ENCODE results near the gene BLOC1S2.
A peak's percentile ranks its signal among the peaks of the same experiment; 100 is the strongest.
"Not testable (repeated sequence)": the region's sequence is repeated elsewhere in the genome, so short reads cannot be mapped to it uniquely, and the experiment has no call there.

BLOC1S2 gene

DNA sequence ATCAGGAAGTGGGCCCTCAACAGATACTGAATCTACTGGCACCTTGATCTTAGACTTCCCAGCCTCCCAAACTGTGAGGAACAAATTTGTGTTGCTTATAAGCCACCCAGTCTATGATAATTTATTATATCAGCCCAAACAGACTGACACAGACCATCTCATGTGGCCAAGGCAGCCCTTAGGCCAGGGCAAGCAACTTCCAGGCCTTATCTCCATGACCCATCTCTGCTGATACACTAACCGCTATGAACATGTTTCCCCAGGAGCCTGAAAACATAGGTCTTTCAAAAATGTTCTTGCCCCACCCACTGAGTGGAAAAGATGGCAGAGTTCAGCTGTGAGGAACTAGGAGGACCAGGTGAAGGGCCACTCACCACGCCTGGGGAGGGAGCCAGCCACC is 3.2 kb upstream of the BLOC1S2 start:
- no peak for DNase-seq (ENCODE audit: low read depth)

DNA sequence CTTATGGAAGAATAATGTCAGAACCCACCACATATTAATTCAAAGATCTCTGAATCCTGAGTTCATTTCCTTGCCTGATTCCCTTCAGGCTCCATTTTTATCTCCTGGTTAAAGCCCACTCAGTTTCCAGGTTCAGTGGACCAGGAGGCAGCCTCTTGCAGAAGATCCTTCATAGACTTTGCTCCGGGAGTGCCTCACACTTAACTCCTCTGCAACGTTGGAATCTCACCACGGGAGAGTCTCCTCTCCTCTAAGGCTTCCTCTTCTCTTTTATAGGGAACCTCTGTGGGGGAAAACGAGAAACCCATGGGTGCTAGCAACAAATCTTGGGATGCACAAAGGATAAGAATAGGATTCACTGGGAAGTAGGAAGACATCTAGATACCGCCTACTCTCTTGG is 1.7 kb upstream of the BLOC1S2 start:
- DNase-seq (ENCODE audit: low read depth), result no peak

DNA sequence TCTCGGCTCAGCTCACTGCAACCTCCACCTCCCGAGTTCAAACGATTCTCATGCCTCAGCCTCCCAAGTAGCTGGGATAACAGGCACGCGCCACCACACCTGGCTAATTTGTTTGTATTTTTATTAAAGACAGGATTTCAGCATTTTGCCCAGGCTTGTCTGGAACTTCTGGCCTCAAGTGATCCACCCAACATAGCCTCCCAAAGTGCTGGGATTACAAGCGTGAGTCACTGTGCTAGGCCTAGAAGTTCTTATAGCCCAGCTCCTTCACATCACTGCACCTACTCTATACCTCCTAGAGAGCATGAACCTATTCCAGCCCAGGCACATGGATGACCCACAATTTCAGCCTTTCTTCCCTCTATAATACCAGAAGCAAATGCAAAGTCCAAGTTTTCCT is 1.3 kb upstream of the BLOC1S2 start:
- DNase-seq (ENCODE audit: low read depth), result no peak

DNA sequence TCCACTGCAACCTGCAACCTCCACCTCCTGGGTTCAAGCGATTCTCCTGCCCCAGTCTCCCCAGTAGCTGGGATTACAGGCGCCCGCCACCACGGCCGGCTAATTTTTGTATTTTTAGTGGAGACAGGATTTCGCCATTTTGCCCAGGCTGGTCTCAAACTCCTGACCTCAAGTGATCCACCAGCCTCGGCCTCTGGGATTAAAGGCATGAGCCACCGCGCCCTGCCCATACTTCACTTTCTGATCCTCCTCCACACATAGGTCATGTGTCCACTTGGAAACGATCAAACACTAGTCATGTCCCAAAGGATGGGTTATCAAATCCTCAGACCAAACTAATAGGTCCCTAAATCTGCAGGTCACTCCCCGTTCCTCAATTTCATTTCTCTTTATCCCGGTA is 1.2 kb downstream of the BLOC1S2 start:
- not testable (repeated sequence) for DNase-seq (ENCODE audit: low read depth)

DNA sequence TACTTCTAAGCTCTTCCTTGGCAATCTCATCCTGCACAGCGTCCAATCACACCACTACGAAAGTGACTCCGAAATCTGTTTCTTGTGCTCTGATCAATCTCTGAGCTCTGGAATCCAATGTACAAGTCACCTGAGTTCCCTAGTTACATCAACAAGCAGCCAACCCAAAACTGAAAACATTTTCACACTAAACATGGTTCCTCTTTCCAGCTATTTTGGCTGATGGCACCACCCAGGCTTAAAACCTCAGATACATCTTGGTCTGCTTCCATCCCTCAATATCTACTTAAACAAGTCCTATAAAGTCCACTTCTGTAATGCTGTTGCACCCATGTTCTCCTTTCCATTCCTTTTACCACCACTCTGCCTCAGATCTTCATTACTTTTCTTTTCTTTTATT is 3.6 kb downstream of the BLOC1S2 start:
- DNase-seq (ENCODE audit: low read depth), result no peak

DNA sequence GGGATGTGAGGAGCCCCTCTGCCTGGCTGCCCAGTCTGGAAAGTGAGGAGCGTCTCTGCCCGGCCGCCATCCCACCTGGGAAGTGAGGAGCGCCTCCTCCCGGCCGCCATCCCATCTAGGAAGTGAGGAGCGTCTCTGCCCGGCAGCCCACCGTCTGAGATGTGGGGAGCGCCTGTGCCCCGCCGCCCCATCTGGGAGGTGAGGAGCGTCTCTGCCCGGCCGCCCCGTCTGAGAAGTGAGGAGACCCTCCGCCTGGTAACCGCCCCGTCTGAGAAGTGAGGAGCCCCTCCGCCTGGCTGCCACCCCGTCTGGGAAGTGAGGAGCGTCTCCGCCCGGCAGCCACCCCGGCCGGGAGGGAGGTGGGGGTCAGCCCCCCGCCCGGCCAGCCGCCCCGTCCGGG is 9.5 kb downstream of the BLOC1S2 start:
- not testable (repeated sequence) for DNase-seq (ENCODE audit: low read depth)

DNA sequence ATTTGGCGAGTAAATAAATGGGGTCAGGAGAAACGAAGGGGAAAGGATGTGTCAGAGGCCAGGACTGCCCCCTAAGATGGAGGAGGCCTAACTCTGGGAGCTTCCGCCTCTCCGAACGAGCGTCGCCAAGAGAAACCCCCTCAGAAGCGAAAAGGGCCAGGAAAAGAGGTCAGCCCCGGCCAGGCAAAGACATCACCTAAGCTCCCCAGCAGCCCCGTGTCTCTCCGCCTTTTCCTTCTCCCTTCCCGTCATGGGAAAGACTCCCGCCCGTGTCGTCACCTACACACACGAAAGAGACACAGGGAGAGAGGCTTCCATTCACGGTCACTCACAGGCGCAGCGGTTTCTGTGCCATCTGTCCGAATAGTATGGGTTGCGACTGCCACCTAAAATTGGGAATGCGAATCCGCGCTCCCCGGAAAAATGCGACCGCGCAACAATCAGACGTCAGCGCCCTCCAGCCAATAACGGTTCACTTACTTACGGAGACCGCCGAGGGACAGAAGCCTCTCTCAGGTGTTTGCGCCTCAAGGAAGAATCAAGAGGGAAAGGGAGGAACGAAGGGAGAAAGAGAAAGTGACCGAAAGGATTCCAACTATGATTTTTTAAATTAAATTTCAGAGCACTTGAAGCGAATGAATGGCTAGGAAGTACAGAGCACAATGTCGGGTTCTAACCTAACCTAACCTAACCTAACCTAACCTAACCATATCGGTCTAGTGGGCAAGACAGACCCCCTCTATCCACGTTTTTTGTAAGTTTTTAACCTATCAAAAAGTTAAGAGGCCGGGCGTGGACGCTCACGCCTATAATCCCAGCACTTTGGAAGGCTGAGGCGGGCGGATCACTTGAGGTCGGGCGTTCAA is 19.0 kb downstream of the BLOC1S2 start, which contains the start of gene CWF19L1:
Gene CWF19L1 (minus strand): TSS at position 400 of the 866 bp plus-strand sequence. CDS start 45 bp downstream, at position 355.
- peak; percentile 51 for DNase-seq (ENCODE audit: low read depth)

DNA sequence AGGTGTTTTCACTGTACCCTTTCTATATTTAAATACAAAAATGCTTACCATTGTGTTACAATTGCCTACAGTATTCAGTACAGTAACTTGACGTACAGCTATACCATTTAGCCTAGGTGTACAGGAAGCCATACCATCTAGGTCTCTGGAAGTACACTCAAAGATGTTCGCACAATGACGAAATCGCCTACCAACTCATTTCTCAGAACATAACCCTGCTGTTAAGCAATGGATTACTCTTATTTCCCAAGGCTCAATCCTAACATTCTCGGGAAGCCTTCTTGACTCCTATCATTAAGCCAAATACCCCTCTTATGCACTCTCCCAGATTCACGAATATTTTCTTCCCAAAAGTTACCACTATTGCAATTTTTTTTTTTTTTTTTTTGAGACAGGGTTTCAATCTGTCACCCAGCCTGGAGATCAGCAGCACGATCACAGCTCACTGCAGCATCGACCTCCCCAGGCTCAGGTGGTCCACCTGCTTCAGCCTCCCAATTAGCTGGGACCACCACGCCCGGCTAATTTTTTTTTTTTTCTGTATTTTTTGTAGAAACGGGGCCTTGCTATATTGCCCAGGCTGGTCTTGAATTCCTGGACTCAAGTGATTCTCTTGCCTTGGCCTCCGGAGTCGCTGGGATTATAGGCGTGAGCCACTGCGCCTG is 20.5 kb downstream of the BLOC1S2 start:
- DNase-seq (ENCODE audit: low read depth), result no peak

DNA sequence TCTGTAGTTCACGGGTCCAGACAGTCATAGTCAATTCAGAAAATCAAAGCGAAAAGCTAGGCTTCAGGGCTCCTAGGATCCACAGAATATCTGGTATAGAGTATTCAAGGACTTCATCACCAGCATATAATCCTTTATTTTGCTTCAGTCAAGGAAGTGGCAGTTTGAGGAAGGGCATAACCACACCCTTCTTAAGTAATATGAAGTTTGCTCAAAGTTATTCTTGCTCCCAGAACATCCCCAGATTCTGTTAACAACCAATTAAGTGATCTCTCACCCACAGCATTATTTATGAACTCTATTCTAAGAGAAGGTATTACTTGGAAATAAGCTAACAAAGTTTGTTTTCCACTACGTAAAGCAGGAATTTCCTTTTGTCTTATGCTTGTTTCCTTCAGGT is 32.3 kb downstream of the BLOC1S2 start:
- no peak for DNase-seq (ENCODE audit: low read depth)

DNA sequence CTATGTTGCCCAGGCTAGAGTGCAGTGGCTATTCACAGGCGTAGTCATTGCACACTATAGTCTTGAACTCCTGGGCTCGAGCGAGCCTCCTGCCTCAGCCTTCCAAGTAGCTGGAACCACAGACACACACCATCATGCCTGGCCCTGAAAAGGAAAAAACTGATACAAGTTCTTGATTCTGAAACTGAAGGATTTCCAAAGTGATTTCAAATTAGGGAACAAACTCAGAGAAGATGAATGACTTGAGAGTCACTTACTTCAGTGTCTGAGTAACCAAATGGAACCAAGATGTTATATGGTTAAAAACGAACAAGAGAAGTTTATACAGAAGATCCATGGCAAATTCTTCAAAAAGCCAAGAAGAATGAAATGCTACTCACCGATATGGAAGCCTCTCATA is 33.4 kb downstream of the BLOC1S2 start:
- DNase-seq (ENCODE audit: low read depth), result no peak

DNA sequence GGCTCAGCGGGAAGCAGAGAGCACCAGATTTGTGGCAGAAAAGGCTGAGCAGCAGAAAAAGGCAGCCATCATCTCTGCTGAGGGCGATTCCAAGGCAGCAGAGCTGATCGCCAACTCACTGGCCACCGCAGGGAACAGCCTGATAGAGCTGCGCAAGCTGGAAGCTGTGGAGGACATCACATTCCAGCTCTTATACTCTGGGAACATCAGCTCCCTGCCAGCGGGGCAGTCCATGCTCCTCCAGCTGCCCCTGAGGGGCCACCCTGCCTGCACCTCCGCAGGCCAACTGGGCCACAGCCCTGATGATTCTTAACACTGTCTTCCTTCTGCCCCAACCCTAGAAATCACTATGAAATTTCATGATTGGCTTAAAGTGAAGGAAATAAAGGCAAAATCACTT is 37.7 kb downstream of the BLOC1S2 start:
- no peak for DNase-seq (ENCODE audit: low read depth)

DNA sequence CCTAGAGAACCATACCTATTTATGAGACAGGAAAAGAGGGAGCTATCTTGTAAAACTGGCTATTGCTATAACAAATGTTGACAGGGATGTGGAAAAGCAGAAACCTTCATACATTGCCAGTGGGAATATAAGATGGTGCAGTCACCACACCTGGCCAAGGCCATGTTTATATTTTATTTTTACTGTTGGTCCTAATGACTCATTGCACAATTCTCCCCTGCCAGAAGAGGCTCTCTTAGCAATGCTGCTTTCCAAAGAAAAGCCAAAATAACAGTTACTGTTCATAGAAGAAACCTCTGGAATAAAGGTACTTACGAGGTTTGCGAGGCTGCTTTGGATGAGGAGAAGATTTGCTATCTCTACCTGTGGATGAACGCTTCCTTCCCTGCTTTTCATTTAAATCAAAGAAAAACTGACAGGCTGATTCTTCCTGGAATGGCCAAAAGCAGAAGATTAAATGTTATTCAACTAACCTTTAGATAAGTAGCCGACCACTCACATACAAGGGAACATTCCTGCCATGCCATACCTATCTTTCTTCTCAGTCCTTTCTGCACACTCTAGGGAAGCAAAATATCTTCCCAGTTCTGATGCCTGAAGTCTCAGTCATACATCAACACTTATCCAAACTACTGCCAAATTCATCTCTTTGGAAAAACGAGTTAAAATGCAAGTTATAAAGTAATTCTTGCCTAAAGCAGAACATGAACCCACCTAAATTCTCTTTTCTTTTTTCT is 40.8 kb downstream of the BLOC1S2 start:
- no peak for DNase-seq (ENCODE audit: low read depth)

DNA sequence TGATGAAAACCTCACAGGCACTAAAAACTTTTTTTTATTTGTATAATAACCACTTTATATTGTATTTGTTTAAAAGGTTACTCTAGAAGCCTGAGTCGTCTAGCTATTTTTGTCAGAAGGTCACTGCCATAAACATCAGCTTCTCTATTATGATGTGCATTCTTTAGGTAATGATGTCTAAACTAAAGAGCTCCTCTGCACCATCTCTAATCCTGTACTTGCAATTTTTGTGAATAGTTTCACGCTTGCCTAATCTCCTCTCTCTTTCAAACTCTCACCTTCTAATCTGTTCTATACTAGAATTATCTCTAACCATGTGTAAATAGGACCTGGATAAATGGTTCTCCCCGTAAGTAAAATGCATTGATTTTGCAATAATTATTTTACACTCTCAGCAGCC is 46.6 kb downstream of the BLOC1S2 start:
- no peak for DNase-seq (ENCODE audit: low read depth)

DNA sequence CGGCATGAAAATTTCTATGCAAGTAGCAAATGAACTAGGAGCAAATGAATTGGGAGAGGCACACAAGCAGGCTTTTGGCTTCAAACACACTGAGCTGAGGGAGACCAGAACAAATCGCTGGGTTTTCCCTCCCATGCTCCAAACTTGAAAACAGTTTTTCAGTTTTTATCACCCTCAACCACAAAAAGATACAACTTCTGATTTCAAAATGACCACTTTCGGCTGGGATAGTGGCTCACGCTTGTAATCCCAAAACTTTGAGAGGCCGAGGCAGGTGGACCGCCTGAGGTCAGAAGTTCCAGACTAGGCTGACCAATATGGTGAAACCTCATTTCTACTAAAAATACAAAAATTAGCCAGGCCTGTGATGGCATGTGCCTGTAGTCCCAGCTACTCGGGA is 48.1 kb downstream of the BLOC1S2 start:
- no peak for DNase-seq (ENCODE audit: low read depth)

DNA sequence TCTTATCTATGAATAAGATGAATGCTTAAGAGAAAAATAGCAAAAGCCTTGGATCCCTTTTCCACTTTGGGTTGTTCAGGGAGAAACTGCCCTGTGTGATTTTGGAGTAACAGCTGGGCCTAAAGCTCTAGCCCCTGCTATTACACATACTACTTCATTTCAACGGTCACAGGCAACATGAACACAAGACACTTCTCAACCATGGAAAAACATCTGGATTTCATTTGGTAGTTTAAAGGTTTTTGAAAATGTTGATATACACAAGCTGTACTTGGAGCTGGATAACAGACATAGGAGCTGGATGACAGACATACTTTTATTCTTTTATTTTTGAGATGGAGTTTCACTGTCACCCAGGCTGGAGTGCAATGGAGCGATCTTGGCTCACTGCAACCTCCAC is 54.4 kb downstream of the BLOC1S2 start:
- DNase-seq (ENCODE audit: low read depth), result no peak

DNA sequence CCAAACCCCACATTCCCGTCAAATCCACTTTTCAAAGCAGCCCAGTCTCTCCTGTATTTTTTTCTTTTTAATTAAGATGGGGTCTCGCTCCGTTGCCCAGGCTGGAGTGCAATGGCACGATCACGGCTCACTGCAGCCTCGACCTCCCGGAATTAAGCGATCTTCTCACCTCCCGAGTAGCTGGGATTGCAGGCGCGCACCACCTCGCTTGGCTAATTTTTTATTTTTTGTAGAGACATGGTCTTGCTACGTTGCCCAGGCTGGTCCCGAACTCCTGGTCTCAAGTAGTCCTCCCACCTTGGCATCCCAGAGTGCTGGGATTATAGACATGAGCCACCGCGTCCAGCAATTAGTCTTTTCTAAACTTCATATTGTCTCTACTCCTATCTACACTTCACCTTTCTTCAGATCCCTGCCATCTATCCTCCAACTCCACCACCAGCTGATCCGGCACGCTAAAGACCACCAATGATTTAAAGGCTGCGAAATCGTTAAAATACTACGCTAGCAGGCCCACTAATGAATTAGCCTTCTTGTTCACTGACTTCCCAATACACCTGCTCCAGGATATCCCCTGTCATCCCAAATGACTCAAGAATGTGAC is 56.6 kb downstream of the BLOC1S2 start:
- DNase-seq (ENCODE audit: low read depth), result no peak

DNA sequence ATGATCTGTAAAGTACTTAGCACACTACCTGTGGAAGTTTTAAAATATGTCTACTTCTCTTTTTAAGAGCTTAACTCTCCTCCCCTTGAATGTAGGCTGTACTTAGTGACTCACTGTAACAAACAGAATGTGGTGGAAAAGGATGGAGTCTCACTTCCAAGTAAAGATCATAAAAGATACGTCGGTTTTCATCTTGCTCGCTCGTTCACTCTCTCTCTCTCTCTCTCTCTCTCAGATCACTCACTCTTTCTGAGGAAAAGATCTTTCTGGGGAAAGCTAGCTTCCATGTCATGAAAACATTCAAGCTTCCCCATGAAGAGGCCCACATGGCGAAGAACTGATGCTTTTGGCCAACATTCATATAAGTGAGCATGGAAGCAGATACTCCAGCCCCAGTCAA is 62.6 kb downstream of the BLOC1S2 start:
- no peak for DNase-seq (ENCODE audit: low read depth)

All from stimulated activated CD8-positive, alpha-beta memory T cell treated with anti-CD3 and anti-CD28 coated beads, Interleukin-12 subunit alpha, Interleukin-12 subunit beta, amount 100 ng/mL, for 4 hours (primary cell).